NCI-H1417 treated with DMSO at 0.1 percent for 48 hours (cell line): ENCODE data around the gene TCF4.

Experiments used
- DNase-seq: peaks from one replicate; lab custom pipeline; 2025; lab: John Stamatoyannopoulos, UW

The TCF4 gene

DNA sequence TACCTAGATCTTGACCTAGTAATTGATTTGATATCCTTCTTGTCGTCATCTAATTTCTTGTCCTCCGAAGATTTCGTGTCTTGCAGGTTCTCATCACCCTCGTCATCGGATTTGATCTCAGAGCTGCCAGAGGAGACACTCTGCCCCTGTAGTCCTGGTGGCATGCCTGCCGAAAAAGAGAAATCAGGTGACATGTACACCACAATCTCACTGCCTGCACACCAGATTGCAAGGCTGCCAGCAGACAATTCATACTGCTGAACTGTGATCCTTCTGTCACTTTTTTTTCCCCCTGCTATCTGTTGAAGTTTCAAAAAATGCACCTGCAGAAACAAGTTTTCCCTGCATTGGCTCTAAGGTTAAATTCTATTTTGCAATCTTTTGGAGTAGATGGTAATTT, 355.5 kb downstream of the TCF4 start:
- DNase-seq = no peak

DNA sequence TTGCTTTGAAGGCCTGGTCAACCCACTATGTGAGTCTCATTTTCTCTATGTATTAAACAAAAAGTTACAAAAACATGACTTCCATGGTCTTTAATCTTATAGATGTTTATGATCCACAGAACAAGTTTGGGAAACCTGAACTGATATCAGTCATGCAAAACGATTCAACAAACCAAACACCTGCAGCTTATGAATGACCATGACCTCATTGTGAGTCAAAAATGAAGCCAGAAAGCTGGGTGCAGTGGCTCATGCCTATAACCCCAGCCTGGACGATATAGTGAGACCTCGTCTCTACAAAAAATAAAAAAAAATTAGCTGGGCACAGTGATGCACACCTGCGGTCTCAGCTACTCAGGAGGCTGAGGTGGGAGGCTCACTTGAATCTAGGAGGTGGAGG, 358.3 kb downstream of the TCF4 start:
- no peak for DNase-seq

DNA sequence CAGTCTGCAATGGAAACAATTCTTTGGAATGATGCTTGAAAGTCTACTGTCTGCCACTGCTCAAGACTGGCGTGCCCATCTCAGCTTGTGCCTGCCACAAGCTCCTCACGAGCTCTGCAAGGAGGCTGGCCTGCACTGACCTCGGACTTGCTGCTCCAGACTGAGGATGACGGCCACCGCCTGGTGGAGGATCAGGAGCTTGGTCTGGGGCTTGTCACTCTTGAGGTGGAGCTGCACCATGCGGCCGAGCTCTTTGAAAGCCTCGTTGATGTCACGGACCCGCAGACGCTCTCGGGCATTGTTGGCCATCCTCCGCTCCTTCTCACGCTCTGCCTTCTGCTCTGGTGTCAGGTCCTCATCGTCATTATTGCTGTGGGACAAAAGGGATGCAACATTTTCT, 359.3 kb downstream of the TCF4 start:
- no peak for DNase-seq

DNA sequence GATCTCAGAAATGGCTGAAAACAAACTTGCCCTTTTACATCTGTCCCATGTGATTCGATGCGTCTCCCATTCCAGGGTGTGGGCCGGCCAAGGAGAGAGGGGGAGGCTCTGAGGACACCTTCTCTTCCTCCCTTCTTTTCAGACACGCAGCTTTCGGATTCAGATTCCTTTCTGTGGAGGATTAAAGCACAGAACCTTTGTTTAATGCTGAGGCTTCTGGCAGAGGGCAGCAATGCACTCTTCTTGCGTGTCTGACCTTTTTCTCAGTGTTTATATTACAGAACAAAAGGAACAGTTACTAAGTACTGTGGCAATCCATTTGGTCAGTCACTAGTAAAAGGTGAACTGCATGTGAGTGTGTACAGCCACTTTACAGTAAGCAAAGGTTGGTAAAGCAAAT, 359.8 kb downstream of the TCF4 start:
- DNase-seq = no peak

DNA sequence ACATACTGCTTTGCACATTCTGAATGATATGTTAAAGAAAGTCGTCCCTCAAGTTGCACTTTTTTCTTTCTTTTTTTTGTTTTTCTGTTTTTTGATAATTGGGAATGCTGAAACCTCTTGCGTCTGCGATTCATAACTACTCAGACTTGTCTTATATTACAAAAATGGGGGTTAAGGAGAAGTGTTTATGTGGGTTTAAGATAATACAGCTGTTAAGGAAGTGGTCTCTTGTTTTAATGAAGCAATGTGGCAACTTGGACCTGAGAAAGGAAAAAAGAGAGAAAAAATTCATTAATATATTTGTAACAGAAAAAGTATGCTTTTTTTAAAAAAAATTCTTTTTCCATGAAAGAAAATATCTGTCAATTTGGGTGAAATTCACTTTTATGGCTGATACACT, 360.2 kb downstream of the TCF4 start:
- no peak for DNase-seq

DNA sequence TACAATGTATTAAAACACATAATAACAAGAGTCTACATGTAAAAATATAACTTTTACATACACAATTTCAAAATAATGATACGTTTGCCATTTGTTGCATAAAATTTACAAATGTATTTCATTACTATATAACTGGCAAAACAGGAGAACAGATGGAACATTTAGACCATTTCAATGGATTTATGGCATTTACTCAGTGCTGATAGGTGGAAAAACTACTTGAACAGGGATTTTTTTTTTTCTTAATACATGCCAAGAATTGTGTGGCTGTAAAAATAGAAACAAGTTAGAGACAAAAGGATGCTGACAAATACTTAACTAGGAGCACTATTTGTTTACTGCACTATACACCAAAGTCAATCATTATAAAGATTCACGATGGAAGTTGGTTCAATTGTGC, 361.9 kb downstream of the TCF4 start:
- DNase-seq = no peak

DNA sequence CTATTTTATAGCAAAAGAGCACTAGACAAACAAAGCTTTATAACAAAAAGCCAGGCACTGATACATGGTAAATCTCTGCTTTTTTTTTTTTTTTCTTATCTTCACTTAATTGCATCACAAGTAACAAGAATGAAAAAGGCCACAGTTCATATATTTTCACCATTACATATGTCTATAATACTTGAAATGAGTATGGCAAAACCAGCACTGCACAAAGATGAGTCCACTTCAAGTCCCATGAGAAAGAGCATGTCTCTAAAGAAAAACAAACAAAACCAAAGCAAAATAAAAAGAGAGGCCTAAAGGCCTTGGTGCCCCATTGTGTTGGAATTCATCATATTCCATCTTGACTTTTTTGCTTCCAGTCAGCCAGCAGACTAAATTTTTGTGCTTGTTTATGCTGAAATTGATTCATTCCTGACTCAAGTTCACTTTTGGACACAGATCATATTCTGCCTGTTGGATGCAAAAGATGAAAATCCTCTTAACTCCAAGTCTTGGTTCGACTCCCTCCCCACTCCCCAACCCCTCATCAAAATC, 363.8 kb downstream of the TCF4 start:
- DNase-seq = no peak

DNA sequence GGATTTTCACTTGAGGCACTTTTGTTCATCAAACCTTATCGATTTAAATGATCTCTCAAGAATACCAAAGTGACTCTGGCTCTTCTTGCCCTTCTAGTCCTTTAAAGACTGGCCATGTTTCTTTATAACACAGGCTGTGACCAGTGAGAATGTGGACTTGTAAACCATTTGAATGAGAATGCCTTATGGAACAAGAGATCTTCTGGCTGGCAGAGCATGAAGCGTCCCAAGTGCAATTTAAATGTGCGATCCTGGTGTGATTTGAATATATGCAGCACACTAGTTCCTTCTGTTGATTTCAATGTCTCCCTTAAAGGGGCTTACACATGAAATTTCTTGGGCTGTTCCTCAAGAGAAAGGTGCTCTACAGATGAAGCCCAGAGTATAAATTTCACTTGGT, 366.4 kb downstream of the TCF4 start:
- DNase-seq = no peak

DNA sequence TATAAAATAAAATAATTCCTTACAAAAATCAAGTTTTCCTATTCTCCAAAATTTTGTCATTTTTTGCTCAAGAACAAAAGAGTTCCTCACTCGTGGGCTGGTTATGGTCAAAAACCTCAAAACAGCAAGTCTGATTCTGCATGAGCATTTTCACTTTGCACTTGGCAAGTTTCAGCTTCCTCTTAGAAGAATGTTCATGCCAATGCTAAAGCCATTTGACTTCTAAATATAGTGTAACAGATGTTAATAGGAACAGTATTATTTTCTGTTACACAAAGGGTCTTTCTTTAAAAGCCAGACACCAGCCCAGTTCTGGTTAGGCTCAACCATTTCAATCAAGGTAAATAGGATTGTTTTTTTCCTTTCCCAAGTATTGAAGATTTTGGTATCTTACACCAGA, 367.5 kb downstream of the TCF4 start:
- DNase-seq = no peak

DNA sequence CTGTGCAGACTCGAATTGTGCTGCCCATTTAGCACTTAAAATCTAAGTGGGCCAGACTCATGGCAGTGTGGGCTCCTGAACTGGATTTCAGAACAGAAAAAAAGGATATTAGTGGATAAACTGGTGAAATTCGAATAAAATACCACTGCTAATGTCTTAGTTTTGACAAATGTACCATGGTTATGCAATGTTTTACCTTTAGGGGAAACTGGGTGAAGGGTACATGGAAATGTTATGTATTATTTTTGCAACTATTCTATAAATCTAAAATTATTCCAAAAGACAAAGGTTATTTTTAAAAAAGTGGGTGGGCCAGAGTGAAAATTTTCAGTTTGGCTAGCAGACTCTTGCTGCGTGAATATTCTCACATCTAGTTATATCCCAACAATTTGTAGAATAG, 368.2 kb downstream of the TCF4 start:
- DNase-seq = no peak

DNA sequence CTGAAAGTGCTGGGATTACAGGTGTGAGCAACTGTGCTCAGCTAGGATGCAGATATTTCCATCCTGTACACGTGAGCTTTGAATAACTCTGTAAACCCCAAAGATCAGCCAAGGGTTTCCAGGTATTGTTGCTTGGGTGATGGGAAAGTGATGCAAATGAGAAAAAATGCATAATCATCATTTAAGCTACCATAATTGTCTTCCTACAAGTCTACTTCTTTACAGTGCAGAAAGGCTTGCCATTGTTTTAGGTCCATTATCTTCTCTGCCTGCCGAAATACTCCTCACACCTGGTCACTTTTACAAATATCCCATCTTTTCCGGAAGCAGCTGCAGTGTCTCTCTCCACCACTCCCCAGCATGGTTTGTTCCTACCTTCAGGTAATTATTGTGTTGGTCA, 368.9 kb downstream of the TCF4 start:
- DNase-seq = no peak

DNA sequence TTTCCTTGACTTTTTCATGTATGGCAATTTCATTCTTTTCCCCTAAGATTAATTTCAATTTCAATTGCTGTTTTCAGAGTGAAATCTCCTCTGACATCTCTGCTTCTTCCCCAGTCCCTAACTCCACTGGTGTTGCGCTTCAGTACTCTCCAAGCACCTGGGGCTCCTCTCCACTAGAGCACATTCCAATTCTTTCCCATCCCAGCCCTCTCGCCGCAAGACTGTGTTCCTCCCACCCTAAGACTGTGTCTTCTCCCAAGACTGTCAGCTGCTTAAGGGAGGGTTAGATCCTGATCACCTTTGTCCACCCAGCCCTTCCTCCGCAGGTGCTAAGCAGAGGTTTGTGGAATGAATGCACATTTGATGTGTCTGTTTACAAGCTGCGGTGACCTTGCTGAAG, 373.0 kb downstream of the TCF4 start:
- DNase-seq = no peak

DNA sequence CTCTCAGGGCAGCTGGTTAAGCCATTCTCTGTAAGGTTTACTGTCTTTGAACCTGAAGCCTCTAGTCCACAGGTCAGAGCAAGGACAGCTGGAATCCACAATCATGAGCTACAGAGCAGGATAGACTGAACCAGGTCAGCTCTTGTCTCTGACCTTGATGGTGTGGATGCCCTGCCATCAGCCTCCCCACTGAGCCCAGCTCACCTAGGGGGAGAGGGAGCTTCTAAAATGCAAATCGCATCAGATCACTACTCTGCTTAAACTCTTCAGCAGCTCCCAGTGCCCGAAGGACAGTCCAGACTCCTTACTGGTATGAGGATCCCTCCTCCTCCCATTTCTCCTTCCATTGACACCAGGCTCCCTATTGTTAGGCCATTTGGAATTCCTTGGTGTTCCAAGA, 373.5 kb downstream of the TCF4 start:
- no peak for DNase-seq

DNA sequence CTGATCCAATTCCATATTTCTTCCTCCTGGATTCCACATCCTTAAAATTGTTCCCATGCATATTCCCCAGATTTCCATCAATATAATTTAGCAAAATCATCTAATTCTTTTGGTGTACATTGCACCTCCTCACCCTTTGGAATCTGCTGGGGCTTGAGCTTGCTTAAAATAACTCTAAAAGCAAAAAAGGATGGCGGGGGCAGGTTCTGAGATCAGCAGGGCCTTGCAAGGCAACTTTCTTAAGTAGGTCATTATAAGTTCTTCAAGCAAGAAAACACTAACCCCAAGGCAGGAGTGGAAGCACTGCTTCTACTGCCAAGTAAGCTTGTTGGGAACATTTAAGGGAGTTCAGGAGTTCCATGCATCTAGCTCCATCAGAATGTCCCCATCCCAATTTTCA, 374.4 kb downstream of the TCF4 start:
- DNase-seq = no peak

DNA sequence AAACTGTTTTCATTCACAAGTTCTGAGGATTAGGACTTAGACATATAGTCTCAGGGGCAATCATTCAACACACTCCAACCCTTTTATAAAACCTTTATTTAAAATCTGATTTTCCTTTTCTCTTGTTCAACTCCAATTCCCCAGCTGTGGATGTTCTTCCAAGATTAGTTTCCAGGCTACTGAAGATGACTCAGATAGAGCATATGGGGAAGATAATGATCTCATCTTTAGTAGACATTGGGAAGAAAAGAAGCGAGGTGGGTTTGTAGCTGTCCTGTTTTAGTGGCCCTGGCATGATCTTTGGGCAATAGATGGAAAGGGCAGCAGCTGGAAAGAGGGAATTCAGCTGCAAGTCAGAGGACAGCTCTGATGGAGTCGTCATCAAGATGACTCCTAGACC, 381.1 kb downstream of the TCF4 start:
- DNase-seq = no peak

DNA sequence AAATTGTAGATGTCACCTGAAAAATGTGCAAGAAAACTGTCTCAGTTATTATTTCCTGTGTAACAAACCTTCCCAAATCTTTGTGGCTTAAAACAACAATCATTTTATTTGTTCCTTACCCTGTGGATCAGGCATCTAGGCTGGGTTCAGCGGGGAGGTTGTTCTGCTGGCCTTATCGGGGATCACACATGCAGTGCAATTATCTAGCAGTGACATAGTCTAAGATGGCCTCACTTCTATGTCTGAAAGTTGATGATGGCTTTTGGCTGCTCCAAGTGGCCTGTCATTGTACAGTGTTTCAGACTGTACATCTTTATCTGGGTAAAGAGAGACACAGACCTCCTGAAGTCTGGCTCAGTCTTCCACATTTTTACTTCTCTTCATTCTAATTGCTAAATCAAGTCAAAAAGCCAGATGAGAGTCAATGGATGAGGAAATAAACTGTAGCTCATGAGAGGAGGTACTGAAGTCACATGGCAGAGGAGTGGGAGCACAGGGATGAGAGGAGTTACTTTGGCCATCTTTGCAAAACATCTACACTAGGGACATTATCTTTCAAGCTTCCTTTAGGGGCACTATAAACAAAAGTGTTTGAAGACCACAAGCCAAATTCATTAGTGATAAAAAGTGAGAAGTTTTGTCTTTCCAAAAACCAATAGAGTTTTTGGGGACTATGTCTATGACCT, 385.6 kb downstream of the TCF4 start:
- DNase-seq = no peak

DNA sequence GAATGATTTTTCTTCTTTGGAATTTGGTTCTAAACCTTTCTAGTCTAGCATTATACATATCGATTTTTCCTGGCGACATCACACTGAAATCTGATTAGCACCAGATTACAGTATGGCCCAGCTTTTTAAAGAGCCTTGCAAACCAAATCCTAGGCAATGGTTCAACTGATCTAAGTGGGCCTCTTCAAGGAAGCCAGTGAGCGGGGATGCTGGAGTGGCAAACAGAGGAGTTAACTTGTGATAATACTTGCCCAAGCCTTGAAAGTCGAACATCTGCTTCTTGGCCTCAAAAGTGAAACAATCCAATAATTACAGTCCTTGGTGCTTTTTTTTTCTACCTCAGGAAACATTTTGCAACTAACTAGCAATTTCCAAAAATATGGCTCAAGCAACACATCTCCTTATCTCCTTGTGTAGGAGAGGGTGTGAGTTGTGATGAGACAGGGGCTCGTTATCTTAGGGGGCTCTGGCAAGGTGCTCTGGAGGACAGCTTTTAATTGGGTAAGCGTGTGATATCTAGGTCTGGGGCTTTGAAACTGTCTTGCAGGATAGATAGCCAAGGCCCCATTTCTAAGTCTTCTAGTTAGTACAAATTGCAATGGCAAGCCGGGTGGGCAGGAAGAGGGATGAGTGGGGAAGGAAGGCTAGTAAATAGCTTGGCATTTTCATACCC, 388.6 kb downstream of the TCF4 start:
- no peak for DNase-seq

DNA sequence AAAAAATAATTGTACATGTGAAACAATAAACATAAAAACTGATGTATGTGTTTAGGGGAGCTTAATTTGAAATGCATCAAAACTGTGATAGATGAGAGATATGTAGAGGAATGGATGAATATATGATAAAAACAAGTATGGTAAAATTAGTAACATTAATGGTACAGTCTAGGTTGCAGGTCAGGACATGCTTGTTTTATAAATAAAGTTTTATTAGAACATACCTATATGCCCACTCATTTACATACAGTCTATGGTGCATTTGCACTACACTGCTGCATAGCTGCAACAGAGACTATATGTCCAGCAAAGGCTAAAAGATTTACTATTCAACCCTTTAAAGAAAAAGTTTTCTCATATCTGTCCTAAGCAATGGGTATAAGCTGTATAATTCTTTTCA, 392.1 kb downstream of the TCF4 start:
- no peak for DNase-seq

DNA sequence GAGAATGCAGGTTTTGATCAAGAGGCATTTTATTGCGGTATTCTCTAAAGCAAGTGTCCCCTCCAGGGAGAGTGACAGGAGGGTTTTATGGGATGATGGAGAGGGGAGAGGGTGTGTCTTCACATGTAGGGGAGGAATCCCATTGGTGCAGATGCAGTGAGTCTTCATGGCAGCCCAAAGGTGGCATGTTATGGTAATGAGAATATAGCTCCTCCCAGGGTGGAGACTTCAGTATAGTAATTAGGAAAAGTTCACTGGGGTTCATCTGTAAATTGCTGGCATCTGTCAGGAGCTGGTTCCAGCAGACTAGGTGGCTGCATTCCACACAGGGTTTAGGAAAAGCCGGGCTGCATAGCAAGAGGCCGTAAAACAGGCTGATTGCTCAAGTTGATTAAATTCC, 398.0 kb downstream of the TCF4 start:
- DNase-seq = no peak

DNA sequence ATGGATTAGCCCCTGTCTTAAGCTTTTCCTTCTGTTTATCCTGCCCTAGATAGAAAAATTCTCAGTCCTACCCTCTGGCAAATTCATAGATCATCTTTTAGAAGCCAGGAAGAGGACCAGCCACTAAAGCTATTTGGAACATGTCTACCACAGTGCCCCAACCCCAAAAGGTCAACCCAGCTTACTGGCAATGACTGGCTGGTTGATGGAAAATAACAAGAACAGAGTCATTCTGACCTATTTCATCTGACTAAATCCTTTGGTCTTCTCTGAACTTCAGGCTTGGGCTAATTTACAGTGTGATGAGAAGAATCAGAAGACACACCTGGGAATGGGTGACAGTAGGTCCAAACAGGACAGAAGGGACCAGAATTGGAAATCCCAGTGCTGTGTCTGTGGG, 401.4 kb downstream of the TCF4 start:
- no peak for DNase-seq

DNA sequence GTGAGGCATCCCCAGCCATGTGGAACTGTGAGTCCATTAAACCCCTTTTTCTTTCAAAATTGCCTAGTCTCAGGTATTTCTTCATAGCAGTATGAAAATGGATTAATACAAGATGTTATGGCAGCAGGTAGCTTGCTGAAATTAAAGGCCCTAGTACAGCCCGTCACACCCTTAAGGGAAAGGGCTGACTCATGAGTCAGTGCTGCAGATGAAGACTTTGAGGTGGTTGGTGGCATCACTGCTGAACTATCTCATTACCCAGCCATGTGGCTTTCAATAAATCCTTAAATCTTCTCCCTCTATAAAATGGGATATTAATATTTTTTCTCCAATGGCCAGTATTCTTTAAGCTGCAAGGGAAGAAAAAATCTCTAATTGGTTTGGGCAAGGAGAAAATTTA, 402.6 kb downstream of the TCF4 start:
- DNase-seq = no peak

DNA sequence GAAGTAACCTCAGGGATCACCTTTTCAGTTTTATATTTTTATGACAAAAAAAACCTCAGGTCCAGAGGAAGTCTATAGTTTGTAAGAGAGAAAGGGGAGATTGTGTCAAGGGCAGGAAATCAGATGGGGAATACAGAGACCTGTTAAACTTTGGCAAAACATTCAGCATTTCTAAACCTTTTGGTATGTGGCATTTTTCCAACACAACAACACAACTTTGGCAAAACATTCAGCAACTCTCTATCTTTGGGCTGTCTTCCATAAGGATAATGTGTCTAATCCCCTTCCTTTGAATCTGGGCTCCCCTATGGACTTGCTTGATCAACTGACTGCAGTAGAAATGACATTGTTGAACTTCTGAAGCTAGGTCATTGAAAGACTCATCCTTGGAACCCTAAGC, 408.2 kb downstream of the TCF4 start:
- DNase-seq = no peak

DNA sequence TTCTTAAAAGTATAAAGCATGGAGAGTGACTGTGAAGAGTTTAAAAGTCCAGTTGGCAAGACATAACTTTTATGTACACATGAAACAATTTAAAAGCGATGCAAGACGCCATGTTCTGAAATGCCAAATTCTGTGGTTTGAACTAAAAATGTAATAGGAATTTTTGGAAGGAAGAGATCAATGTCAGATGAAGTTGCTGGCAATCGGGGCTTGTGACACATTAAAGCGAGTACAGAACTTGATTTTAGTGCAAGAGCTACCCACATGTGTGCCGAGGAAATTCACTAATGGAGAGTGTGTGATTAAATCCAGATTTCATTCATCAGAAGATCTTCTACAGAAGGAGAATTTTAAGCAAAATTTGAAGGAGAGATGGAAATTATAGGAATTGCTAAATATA, 408.6 kb downstream of the TCF4 start:
- DNase-seq = no peak

DNA sequence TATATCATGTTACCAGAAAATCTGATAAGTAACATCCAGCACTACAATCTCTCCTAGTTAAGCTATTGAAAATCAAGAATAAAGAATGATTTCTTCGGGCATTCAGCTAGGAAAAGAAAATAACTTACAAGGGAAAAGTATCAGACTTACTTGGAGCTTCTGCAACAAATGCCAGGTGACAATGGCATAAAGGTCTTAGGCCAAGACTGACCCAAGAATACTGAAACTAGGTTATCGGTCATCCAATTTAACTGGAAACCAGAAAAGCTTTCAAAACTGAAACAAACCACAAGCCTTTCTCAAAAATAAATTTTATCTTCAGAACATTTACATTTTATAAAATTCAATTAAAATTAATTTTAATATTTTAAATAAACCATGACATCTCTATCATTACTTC, 414.7 kb downstream of the TCF4 start:
- no peak for DNase-seq
